ENCODE results near the gene CDK1.

The CDK1 gene

GRCh38 chr10:60819271-60819670 is 41.0 kb downstream of the CDK1 start:
- TF ChIP-seq CTCF (conservative IDR thresholded peaks at IDR 0.05; ENCODE audit: low read depth, low read length), result no peak

GRCh38 chr10:60820093-60820754 is 41.9 kb downstream of the CDK1 start:
- peak; percentile 77 for TF ChIP-seq CTCF (conservative IDR thresholded peaks at IDR 0.05; ENCODE audit: low read depth, low read length)
- peak; percentile 65 for DNase-seq (ENCODE audit: low read depth)
- H3K4me3 ChIP-seq (ENCODE audit: low read depth, low read length), result no peak overlapping the region

More at GRCh38 chr10:60819271-60819670, 41.0 kb downstream of the CDK1 start:
- H3K4me3 ChIP-seq (ENCODE audit: low read depth, low read length), result no peak overlapping the region
- DNase-seq (ENCODE audit: low read depth), result no peak

GRCh38 chr10:60821656-60822055 is 43.4 kb downstream of the CDK1 start:
- no peak for DNase-seq (ENCODE audit: low read depth)
- no peak for TF ChIP-seq CTCF (conservative IDR thresholded peaks at IDR 0.05; ENCODE audit: low read depth, low read length)
- no peak overlapping the region for H3K4me3 ChIP-seq (ENCODE audit: low read depth, low read length)

GRCh38 chr10:60822809-60823208 is 44.5 kb downstream of the CDK1 start:
- H3K4me3 ChIP-seq (ENCODE audit: low read depth, low read length), result no peak overlapping the region
- TF ChIP-seq CTCF (conservative IDR thresholded peaks at IDR 0.05; ENCODE audit: low read depth, low read length), result no peak
- DNase-seq (ENCODE audit: low read depth), result no peak

- no peak for DNase-seq (ENCODE audit: low read depth)
- H3K4me3 ChIP-seq (ENCODE audit: low read depth, low read length), result no peak overlapping the region
- TF ChIP-seq CTCF (conservative IDR thresholded peaks at IDR 0.05; ENCODE audit: low read depth, low read length), result no peak
These were observed 45.0 kb downstream of the CDK1 start for GRCh38 chr10:60823324-60823723.

GRCh38 chr10:60825520-60825919 is 47.2 kb downstream of the CDK1 start:
- no peak overlapping the region for H3K4me3 ChIP-seq (ENCODE audit: low read depth, low read length)
- no peak for TF ChIP-seq CTCF (conservative IDR thresholded peaks at IDR 0.05; ENCODE audit: low read depth, low read length)
- DNase-seq (ENCODE audit: low read depth), result no peak

- peak; percentile 81 for DNase-seq (ENCODE audit: low read depth)
- no peak for TF ChIP-seq CTCF (conservative IDR thresholded peaks at IDR 0.05; ENCODE audit: low read depth, low read length)
- no peak overlapping the region for H3K4me3 ChIP-seq (ENCODE audit: low read depth, low read length)
These were observed 49.7 kb downstream of the CDK1 start for GRCh38 chr10:60827791-60828488.

Data from choroid plexus epithelial cell (primary cell).